K562 (cell line): ENCODE data around the gene PCDHA5. TPM values are rescaled to one million over a fixed set of nuclear protein-coding genes. Genes with fewer than 3 reads are reported as not detected.

Experiments used
- ATAC-seq: fragments of 200-7000 bp; cut with Tn5 transposase; 3 replicates; pipeline ENCODE4 v1.9.1; 2020; ENCODE audit warnings: moderate library complexity
- BruUV-seq: library from RNA; stranded (reverse); fragments of 400-500 nt; replicated peaks from 2 replicates; lab custom pipeline; 2021; lab: Mats Ljungman, UMichigan
- CTCF ChIA-PET: fragments of 300-600 bp; formaldehyde crosslinking; extraction: SDS; loops from one replicate; lab custom pipeline; 2021; ENCODE audit warnings: low intra/inter-chr PET ratio; lab: Yijun Ruan, JAX
- POLR2A ChIA-PET: fragments of 300-600, 350-650 bp; sonication (Branson Sonifier 250); formaldehyde crosslinking; extraction: SDS; loops from one replicate; lab custom pipeline; 2021; ENCODE audit warnings: antibody characterized with exemption, inconsistent platforms; lab: Yijun Ruan, JAX
- DNase-seq, 4 experiments: peaks; one replicate each; pipeline versions ENCODE4 v3.0.0 to v3.0.0-alpha.2; 2011 to 2018; ENCODE audit warnings: low spot score in 3 of 4, mixed read lengths in 3 of 4; ENCODE audit errors: extremely low read depth in 1 of 4
- FAIRE-seq: peaks from 2 replicates; lab custom pipeline; 2011; peaks lifted over from hg19 to GRCh38; lab: Jason Lieb, UNC
- H2AFZ ChIP-seq: 2 replicates; pipeline ENCODE4 v1.6.0; 2011; ENCODE audit warnings: low read depth, low read length, control low read depth, inconsistent platforms
- H3K27ac ChIP-seq: fragments of 200-600 bp; 3 replicates; pipeline ENCODE4 v1.8.0; 2011; ENCODE audit warnings: low read depth, mild to moderate bottlenecking, control low read depth, inconsistent platforms, low read length, moderate library complexity, mixed read lengths; ENCODE audit errors: extremely low read depth
- H3K27me3 ChIP-seq, 2 experiments: fragments of 300-600 bp in 1 of 2; 2 replicates in 1 of 2; 3 replicates in 1 of 2; pipeline versions ENCODE4 v1.6.0 to v1.8.0; 2011; ENCODE audit warnings: inconsistent platforms in 2 of 2, low read length in 2 of 2, mild to moderate bottlenecking in 1 of 2, mixed read lengths in 1 of 2, moderate library complexity in 1 of 2; ENCODE audit not compliant: control insufficient read depth in 2 of 2, insufficient read depth in 2 of 2
- H3K36me3 ChIP-seq: fragments of 300-600 bp; 3 replicates; pipeline ENCODE4 v1.8.0; 2011; ENCODE audit warnings: mild to moderate bottlenecking, low read length, inconsistent platforms; ENCODE audit not compliant: control insufficient read depth, insufficient read depth
- H3K4me1 ChIP-seq, 2 experiments: fragments of 200-600 bp in 1 of 2; replicated peaks in 1 of 2; 2 replicates in 1 of 2; 3 replicates in 1 of 2; pipeline versions ENCODE4 v1.5.1 to v1.8.0; 2011; ENCODE audit warnings: inconsistent platforms in 2 of 2, low read length in 2 of 2, mild to moderate bottlenecking in 1 of 2, mixed read lengths in 1 of 2, moderate library complexity in 1 of 2; ENCODE audit not compliant: control insufficient read depth in 2 of 2, insufficient read depth in 2 of 2
- H3K4me2 ChIP-seq: 2 replicates; pipeline ENCODE4 v1.6.1; 2011; ENCODE audit warnings: low read length, control low read depth, inconsistent platforms, mixed read lengths; ENCODE audit not compliant: insufficient read depth
- H3K4me3 ChIP-seq: fragments of 200-600 bp; sonication (generic), shearing (Covaris generic); 2 replicates; pipeline ENCODE4 v1.5.1; 2016; ENCODE audit warnings: control low read depth, inconsistent platforms
- H3K79me2 ChIP-seq: fragments of 200-600 bp; 3 replicates; pipeline ENCODE4 v1.8.0; 2011; ENCODE audit warnings: low read length, inconsistent platforms; ENCODE audit not compliant: control insufficient read depth, insufficient read depth
- H3K9ac ChIP-seq, 2 experiments: 2 replicates each; pipeline versions ENCODE4 v1.6.0 to v1.6.1; 2011; ENCODE audit warnings: low read depth in 2 of 2, low read length in 2 of 2, control low read depth in 1 of 2, inconsistent platforms in 1 of 2, mild to moderate bottlenecking in 1 of 2, mixed read lengths in 1 of 2; ENCODE audit not compliant: insufficient read depth in 1 of 2
- H3K9me1 ChIP-seq: one replicate; pipeline ENCODE4 v1.6.0; 2011; ENCODE audit warnings: inconsistent platforms, mild to moderate bottlenecking, low read length, moderate library complexity; ENCODE audit not compliant: control insufficient read depth, insufficient read depth
- H3K9me3 ChIP-seq: replicated peaks from 2 replicates; pipeline ENCODE4 v1.5.1; 2011; ENCODE audit warnings: low read depth, low read length, inconsistent platforms; ENCODE audit not compliant: control insufficient read depth, insufficient read depth
- H4K20me1 ChIP-seq: replicated peaks from 2 replicates; pipeline ENCODE4 v1.6.1; 2011; ENCODE audit warnings: low read length, inconsistent platforms, mixed read lengths; ENCODE audit not compliant: control insufficient read depth, insufficient read depth
- NCOA2 ChIP-seq, 2 experiments: fragments of 450-650 bp; IDR thresholded peaks; 2 replicates each; pipeline ENCODE4 v1.6.1; 2018; ENCODE audit warnings: mild to moderate bottlenecking in 2 of 2, moderate library complexity in 1 of 2; ENCODE audit not compliant: partially characterized antibody in 2 of 2
- NFYB ChIP-seq: IDR thresholded peaks from 2 replicates; pipeline ENCODE4 v1.6.1; 2011; ENCODE audit warnings: mild to moderate bottlenecking, moderate library complexity; ENCODE audit not compliant: insufficient read length; ENCODE audit errors: extremely low read depth
- ZNF23 ChIP-seq: fragments of 250-450 bp; sonication (Bioruptor Pico); IDR thresholded peaks from 2 replicates; pipeline ENCODE4 v1.4.0; 2020; ENCODE audit warnings: mild to moderate bottlenecking
- ZNF274 ChIP-seq: IDR thresholded peaks from 2 replicates; pipeline ENCODE4 v1.6.1; 2011; ENCODE audit warnings: low read depth, mild to moderate bottlenecking, low read length, moderate library complexity, borderline replicate concordance
- WGBS: fragments of 100-300 bp; shearing (Covaris generic); methylation state at CpG from one replicate; pipeline ENCODE4 v1.1.6; 2016; ENCODE audit warnings: low coverage, mixed read lengths; ENCODE audit not compliant: insufficient coverage; ENCODE audit errors: missing lambda C conversion rate; 5-methylcytosine and 5-hydroxymethylcytosine counted together
- in situ Hi-C: fragments of 300-500 bp; cut with MboI; formaldehyde crosslinking; loops from 4 replicates; pipeline ENCODE4 v1.15.0; 2018; ENCODE audit warnings: inconsistent platforms, mixed read lengths
- intact Hi-C: fragments of 100-400 bp; cut with micrococcal nuclease; formaldehyde crosslinking; loops from 2 replicates; pipeline ENCODE4 v1.14.2; 2022
- polyA plus RNA-seq, 8 experiments: library from polyadenylated mRNA; depleted of rRNA in 4 of 8; stranded (reverse) in 5 of 8; unstranded in 3 of 8; fragments of >200 nt; fragmentation: Nextera tagmentation in 2 of 8; fragmentation: Illumina TruSeq in 1 of 8; extraction: Ambion mirVana in 2 of 8; extraction: Trizol in 1 of 8; gene quantifications; 2 replicates each; pipeline versions ENCODE4 v1.2.1 to v1.2.3, GENCODE V29; 2011 to 2014; ENCODE audit warnings: inconsistent platforms in 1 of 8, missing spikeins in 1 of 8
- total RNA-seq, 7 experiments: library from RNA; depleted of rRNA in 6 of 7; stranded (reverse); fragments of >200 nt in 6 of 7; fragmentation: Illumina TruSeq in 2 of 7; extraction: Trizol in 2 of 7; gene quantifications; 2 replicates each; pipeline versions ENCODE4 v1.2.1 to v1.2.3, GENCODE V29; 2011 to 2021; ENCODE audit warnings: low replicate concordance in 1 of 7
- TF ChIP-seq, protein P1 (sequence below), 2 experiments: fragments of 450-650 bp; formaldehyde crosslinking in 1 of 2; IDR thresholded peaks; 2 replicates each; pipeline versions ENCODE4 v1.4.0 to v1.6.1; 2014 to 2020; ENCODE audit warnings: mild to moderate bottlenecking in 2 of 2, borderline replicate concordance in 1 of 2, low read depth in 1 of 2
- TF ChIP-seq, protein P2 (sequence below): fragments of 250-450 bp; sonication (Bioruptor Pico); IDR thresholded peaks from 2 replicates; pipeline ENCODE4 v1.5.1; 2021; ENCODE audit warnings: mild to moderate bottlenecking
- TF ChIP-seq, protein P3 (sequence below), 3 experiments: IDR thresholded peaks in 2 of 3; conservative IDR thresholded peaks in 1 of 3; 2 replicates each; pipeline ENCODE4 v1.5.1; 2011 to 2012; ENCODE audit warnings: low read length in 3 of 3, mild to moderate bottlenecking in 3 of 3, control low read depth in 2 of 3, improper control_type of control experiment in 1 of 3, inconsistent platforms in 1 of 3, low read depth in 1 of 3, mixed read lengths in 1 of 3, moderate library complexity in 1 of 3; ENCODE audit not compliant: insufficient read depth in 2 of 3

PCDHA5 gene
- total and polyA plus RNA-seq, 9 of the 15 experiments (the other 6 are each of a cell fraction or from before 2014, with no cell fraction given): not detected

DNA sequence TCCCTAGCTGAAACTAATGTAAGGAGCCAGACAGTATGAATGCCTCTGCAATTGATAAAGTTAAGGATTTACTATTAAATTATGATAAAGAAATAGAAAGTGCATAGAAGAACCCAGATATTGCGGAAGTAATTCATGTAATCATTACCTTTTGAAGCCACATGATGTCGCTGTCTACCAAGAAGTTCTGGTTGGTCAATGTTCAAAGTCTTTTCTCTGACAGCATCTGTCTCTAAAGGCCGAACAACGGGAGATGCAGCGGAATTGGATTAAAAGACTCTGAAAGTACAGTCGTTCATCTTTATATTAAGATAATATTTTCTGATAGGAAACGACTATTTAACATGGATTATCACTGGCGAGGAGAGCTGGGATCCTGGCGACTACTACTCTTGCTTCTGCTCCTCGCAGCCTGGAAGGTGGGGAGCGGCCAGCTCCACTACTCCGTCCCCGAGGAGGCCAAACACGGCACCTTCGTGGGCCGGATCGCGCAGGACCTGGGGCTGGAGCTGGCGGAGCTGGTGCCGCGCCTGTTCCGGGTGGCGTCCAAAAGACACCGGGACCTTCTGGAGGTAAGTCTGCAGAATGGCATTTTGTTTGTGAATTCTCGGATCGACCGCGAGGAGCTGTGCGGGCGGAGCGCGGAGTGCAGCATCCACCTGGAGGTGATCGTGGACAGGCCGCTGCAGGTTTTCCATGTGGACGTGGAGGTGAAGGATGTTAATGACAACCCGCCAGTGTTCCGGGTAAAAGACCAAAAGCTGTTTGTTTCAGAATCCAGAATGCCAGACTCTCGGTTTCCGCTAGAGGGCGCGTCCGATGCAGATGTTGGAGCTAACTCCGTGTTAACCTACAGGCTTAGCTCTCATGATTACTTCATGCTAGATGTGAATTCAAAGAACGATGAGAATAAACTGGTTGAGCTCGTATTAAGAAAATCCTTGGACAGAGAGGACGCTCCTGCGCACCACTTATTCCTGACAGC lies 19.9 kb downstream of the PCDHA5 start, which contains the start of gene PCDHA8:
PCDHA8 (plus strand) TSS at position 210 of the 985 bp plus-strand sequence; CDS start at position 345, 135 bp downstream.
- no TSS peak for BruUV-seq
- TF ChIP-seq ZNF274 (no peak), ZNF23 (CRISPR knock-in tag) (no peak), NFYB (peak; percentile 12), NCOA2 (IDR thresholded peaks at IDR 0.05; ENCODE audit: partially characterized antibody in 2 of 2) (no peak)
- TF ChIP-seq, protein P1, sequence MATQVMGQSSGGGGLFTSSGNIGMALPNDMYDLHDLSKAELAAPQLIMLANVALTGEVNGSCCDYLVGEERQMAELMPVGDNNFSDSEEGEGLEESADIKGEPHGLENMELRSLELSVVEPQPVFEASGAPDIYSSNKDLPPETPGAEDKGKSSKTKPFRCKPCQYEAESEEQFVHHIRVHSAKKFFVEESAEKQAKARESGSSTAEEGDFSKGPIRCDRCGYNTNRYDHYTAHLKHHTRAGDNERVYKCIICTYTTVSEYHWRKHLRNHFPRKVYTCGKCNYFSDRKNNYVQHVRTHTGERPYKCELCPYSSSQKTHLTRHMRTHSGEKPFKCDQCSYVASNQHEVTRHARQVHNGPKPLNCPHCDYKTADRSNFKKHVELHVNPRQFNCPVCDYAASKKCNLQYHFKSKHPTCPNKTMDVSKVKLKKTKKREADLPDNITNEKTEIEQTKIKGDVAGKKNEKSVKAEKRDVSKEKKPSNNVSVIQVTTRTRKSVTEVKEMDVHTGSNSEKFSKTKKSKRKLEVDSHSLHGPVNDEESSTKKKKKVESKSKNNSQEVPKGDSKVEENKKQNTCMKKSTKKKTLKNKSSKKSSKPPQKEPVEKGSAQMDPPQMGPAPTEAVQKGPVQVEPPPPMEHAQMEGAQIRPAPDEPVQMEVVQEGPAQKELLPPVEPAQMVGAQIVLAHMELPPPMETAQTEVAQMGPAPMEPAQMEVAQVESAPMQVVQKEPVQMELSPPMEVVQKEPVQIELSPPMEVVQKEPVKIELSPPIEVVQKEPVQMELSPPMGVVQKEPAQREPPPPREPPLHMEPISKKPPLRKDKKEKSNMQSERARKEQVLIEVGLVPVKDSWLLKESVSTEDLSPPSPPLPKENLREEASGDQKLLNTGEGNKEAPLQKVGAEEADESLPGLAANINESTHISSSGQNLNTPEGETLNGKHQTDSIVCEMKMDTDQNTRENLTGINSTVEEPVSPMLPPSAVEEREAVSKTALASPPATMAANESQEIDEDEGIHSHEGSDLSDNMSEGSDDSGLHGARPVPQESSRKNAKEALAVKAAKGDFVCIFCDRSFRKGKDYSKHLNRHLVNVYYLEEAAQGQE (IDR thresholded peaks at IDR 0.05; ENCODE audit: borderline replicate concordance): peak; percentile 24; the same call in 1 of the 2 replicates
- TF ChIP-seq, protein P1 (CRISPR knock-in tag; IDR thresholded peaks at IDR 0.05; ENCODE audit: low read depth): no peak
- TF ChIP-seq, protein P2, sequence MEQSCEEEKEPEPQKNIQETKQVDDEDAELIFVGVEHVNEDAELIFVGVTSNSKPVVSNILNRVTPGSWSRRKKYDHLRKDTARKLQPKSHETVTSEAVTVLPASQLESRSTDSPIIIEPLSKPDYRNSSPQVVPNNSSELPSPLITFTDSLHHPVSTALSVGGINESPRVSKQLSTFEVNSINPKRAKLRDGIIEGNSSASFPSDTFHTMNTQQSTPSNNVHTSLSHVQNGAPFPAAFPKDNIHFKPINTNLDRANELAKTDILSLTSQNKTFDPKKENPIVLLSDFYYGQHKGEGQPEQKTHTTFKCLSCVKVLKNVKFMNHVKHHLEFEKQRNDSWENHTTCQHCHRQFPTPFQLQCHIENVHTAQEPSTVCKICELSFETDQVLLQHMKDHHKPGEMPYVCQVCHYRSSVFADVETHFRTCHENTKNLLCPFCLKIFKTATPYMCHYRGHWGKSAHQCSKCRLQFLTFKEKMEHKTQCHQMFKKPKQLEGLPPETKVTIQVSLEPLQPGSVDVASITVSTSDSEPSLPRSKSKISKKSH (CRISPR knock-in tag): no peak
- TF ChIP-seq, protein P3, sequence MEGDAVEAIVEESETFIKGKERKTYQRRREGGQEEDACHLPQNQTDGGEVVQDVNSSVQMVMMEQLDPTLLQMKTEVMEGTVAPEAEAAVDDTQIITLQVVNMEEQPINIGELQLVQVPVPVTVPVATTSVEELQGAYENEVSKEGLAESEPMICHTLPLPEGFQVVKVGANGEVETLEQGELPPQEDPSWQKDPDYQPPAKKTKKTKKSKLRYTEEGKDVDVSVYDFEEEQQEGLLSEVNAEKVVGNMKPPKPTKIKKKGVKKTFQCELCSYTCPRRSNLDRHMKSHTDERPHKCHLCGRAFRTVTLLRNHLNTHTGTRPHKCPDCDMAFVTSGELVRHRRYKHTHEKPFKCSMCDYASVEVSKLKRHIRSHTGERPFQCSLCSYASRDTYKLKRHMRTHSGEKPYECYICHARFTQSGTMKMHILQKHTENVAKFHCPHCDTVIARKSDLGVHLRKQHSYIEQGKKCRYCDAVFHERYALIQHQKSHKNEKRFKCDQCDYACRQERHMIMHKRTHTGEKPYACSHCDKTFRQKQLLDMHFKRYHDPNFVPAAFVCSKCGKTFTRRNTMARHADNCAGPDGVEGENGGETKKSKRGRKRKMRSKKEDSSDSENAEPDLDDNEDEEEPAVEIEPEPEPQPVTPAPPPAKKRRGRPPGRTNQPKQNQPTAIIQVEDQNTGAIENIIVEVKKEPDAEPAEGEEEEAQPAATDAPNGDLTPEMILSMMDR (IDR thresholded peaks at IDR 0.05 in 2 of 3, conservative IDR thresholded peaks at IDR 0.05 in 1 of 3; ENCODE audit: insufficient read depth in 2 of 3, low read depth in 1 of 3, low read length in 3 of 3): peak; percentile 39 to 58 (median 43); a peak in 5 of 6 replicates

More for the DNA sequence above, 19.9 kb downstream of the PCDHA5 start, which contains the start of gene PCDHA8:
- ChIA-PET POLR2A (no interaction called here), CTCF (interaction anchor here (0.7 kb wide), 1 partner anchor 200 kb away, joined by 3 read pairs; no protein-coding TSS in a partner anchor)
- H3K79me2 ChIP-seq: no peaks in the 10 kb centered on the region
- peak; percentile 52 for FAIRE-seq
- H4K20me1 ChIP-seq: no peaks in the 10 kb centered on the region
- peaks cover 0 to 3% of the 10 kb centered on the region in 2 experiments; a peak in 1 of 5 replicates for H3K4me1 ChIP-seq
- DNase-seq: peak; percentile 9 to 40 (median 11)
- peak; percentile 69 for ATAC-seq
- no peak within 1 kb of the TSS for H3K27ac ChIP-seq
- no peaks in the 10 kb centered on the region for H3K9me1 ChIP-seq
- no peaks in the 10 kb centered on the region for H3K36me3 ChIP-seq
- in situ Hi-C loops: no loop called here
- H3K27me3 ChIP-seq: no peaks in the 10 kb centered on the region
- no peak within 1 kb of the TSS for H3K4me2 ChIP-seq
- 11% methylated on average over 34 of the region's 47 CpGs for WGBS
- H3K9ac ChIP-seq: no peak within 1 kb of the TSS
- intact Hi-C loops: no loop called here
- no peak within 1 kb of the TSS for H2AFZ ChIP-seq
- no peak within 1 kb of the TSS for H3K4me3 ChIP-seq
- H3K9me3 ChIP-seq: no peaks in the 10 kb centered on the region
